Type B pancreatic cell (in vitro differentiated cells): ENCODE measurements around the gene AGXT. TPM values are rescaled to one million over a fixed set of nuclear protein-coding genes. Genes with fewer than 3 reads are reported as not detected.

Source experiments
- DNase-seq: peaks from one replicate; pipeline ENCODE4 v3.0.0; 2021; ENCODE audit warnings: mixed read lengths; ENCODE audit not compliant: unreplicated experiment; ENCODE audit errors: extremely low spot score
- H3K27ac Mint-ChIP-seq: 2 replicates; pipeline ENCODE4 v1.8.0; 2021; ENCODE audit warnings: mild to moderate bottlenecking, mixed read lengths
- H3K27me3 Mint-ChIP-seq: 2 replicates; pipeline ENCODE4 v1.8.0; 2021; ENCODE audit warnings: mixed read lengths
- H3K36me3 Mint-ChIP-seq: 2 replicates; pipeline ENCODE4 v1.8.0; 2021; ENCODE audit warnings: mixed read lengths
- H3K4me1 Mint-ChIP-seq: one replicate; pipeline ENCODE4 v1.8.0; 2021; ENCODE audit warnings: mixed read lengths; ENCODE audit not compliant: unreplicated experiment
- H3K4me3 Mint-ChIP-seq: 2 replicates; pipeline ENCODE4 v1.8.0; 2021; ENCODE audit warnings: mild to moderate bottlenecking, mixed read lengths
- H3K9me3 Mint-ChIP-seq: 2 replicates; pipeline ENCODE4 v1.8.0; 2021; ENCODE audit warnings: mixed read lengths
- CTCF ChIP-seq: fragments of 200-600 bp; sonication (generic); conservative IDR thresholded peaks from 2 replicates; pipeline ENCODE4 v1.5.0; 2021; ENCODE audit warnings: antibody characterized with exemption, mild to moderate bottlenecking
- total RNA-seq: library from RNA; stranded (reverse); gene quantifications from 2 replicates; pipeline ENCODE4 v1.2.1, GENCODE V29; 2021; ENCODE audit warnings: low replicate concordance

The AGXT gene
- total RNA-seq, 1 donor from 2014 or later = 0.51 TPM

GRCh38 chr2:240893363-240893844 lies 24.8 kb downstream of the AGXT start:
- Mint-ChIP-seq H3K27ac (peak overlapping the region; percentile 85), H3K4me1 (peaks cover 6% of the 10 kb centered on the region), H3K27me3 (no peaks in the 10 kb centered on the region), H3K4me3 (peak overlapping the region; percentile 86), H3K36me3 (no peaks in the 10 kb centered on the region), H3K9me3 (no peaks in the 10 kb centered on the region)
- DNase-seq = no peak
- TF ChIP-seq CTCF = peak; percentile 42

GRCh38 chr2:240894006-240894405 lies 25.4 kb downstream of the AGXT start:
- Mint-ChIP-seq H3K27me3 (no peaks in the 10 kb centered on the region), H3K4me3 (peak overlapping the region; percentile 86), H3K27ac (peak overlapping the region; percentile 85), H3K4me1 (peaks cover 12% of the 10 kb centered on the region), H3K36me3 (no peaks in the 10 kb centered on the region), H3K9me3 (no peaks in the 10 kb centered on the region)
- no peak for DNase-seq
- no peak for TF ChIP-seq CTCF

GRCh38 chr2:240894836-240895558 lies 26.4 kb downstream of the AGXT start:
- Mint-ChIP-seq H3K4me1 (peaks cover 12% of the 10 kb centered on the region), H3K27me3 (no peaks in the 10 kb centered on the region), H3K9me3 (no peaks in the 10 kb centered on the region), H3K4me3 (peak overlapping the region; percentile 86), H3K27ac (peak overlapping the region; percentile 81), H3K36me3 (no peaks in the 10 kb centered on the region)
- no peak for TF ChIP-seq CTCF
- DNase-seq = no peak

- DNase-seq = no peak
- TF ChIP-seq CTCF = no peak
- Mint-ChIP-seq H3K27ac (peak within 1 kb of the TSS; percentile 81), H3K36me3 (no peaks in the 10 kb centered on the region), H3K9me3 (no peaks in the 10 kb centered on the region), H3K27me3 (no peaks in the 10 kb centered on the region), H3K4me1 (peaks cover 12% of the 10 kb centered on the region), H3K4me3 (peak within 1 kb of the TSS; percentile 86)
Measured at GRCh38 chr2:240895656-240896388, 27.2 kb downstream of the AGXT start, which contains the start of gene MAB21L4. TSS of gene MAB21L4 (minus strand) at chr2:240896156. CDS start at chr2:240895997, 159 bp downstream.

GRCh38 chr2:240896394-240896793 lies 27.8 kb downstream of the AGXT start:
- no peak for DNase-seq
- Mint-ChIP-seq H3K9me3 (no peaks in the 10 kb centered on the region), H3K27me3 (no peaks in the 10 kb centered on the region), H3K27ac (peak overlapping the region; percentile 66), H3K36me3 (no peaks in the 10 kb centered on the region), H3K4me1 (peaks cover 12% of the 10 kb centered on the region), H3K4me3 (no peak overlapping the region)
- no peak for TF ChIP-seq CTCF
